Measurements from ENCODE around the gene TAAR6.
"Not testable (repeated sequence)": the region's sequence is repeated elsewhere in the genome, so short reads cannot be mapped to it uniquely, and the experiment has no call there.

Gene TAAR6, protein sequence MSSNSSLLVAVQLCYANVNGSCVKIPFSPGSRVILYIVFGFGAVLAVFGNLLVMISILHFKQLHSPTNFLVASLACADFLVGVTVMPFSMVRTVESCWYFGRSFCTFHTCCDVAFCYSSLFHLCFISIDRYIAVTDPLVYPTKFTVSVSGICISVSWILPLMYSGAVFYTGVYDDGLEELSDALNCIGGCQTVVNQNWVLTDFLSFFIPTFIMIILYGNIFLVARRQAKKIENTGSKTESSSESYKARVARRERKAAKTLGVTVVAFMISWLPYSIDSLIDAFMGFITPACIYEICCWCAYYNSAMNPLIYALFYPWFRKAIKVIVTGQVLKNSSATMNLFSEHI

DNA sequence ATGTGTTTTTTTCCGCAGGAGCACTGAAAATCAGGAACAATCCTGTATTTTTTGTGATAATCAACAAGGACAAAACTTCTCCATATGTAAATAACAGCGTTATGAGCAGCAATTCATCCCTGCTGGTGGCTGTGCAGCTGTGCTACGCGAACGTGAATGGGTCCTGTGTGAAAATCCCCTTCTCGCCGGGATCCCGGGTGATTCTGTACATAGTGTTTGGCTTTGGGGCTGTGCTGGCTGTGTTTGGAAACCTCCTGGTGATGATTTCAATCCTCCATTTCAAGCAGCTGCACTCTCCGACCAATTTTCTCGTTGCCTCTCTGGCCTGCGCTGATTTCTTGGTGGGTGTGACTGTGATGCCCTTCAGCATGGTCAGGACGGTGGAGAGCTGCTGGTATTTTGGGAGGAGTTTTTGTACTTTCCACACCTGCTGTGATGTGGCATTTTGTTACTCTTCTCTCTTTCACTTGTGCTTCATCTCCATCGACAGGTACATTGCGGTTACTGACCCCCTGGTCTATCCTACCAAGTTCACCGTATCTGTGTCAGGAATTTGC lies at the start of gene TAAR6:
TSS of gene TAAR6 (plus strand) at position 102 of the 557 bp plus-strand sequence. CDS start at position 102, 0 bp downstream.
- no peak for DNase-seq

DNA sequence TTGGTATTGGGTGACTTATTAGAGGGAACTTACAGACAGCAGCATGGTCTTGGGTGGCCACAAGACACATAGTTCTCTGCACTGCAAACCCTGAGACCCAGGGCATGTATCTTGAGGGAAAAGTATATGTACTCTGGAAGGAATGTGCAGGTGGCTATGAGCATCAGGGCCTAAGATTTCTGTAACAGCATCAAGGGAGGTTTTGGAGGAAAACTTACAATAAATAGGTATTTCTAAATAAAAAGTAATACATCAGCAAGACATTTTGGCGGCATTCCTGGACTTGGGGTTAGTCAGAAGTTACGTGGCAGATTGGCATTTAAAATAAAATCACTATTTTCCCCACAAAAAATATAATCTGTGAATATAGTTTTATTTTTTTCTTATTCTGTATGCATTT lies 49.2 kb upstream of the TAAR6 start:
- DNase-seq = no peak

DNA sequence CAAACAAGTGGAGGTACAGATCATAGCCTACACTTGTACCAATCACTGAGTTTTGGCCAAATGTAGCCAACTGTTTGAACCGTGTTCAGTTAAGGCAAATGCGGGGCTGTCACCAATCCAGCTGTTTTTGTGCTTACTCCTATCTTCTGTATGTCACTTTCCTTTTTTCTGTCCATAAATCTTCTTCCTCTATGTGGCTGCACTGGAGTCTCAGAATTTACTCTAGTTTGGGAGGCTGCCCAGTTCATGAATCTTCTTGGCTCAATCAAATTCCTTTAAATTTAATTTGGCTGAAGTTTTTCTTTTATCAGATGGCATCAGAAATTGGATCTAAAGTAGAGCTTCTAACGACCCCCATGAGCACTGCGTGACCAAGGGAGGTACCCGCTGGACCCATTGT lies 45.5 kb upstream of the TAAR6 start:
- no peak for DNase-seq

DNA sequence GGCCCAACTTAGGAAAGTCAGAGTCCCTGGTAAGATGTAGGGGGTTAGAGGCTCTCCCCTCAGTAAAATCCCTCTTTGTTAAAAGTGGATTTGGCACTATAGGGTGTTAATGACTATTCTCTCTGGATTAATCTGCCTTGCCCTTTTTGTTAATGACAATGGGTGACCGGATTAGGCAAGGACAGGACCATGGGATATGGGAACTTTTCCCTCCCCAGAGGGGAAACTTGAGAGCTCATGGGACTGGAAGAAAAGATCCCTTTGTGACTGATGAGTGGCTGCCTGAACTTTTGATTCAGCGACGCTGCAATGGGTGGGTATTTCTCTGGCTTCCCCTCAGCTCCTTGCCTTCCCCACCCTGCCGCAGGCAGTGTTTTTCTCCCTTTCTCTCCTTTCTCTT lies 44.3 kb upstream of the TAAR6 start:
- DNase-seq = no peak

DNA sequence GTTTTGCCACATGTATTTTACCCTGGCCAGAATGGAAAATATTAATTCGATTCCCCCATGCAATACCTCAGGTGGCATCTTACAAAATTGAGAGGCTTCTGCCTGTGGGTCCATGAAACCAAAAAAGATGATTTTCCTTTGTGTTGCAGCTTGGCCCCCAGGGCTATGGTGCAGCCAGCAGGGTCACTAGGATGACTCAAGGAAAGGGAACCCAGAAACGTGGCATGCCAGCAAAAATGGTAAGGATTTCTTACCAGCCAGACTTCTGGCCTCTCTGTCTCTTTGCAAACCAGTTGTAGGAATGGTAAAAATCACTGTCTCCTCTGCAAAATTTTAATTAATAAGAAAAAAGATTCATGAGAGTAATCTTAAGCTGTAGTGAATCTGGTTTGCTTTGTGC lies 43.7 kb upstream of the TAAR6 start:
- DNase-seq = no peak

DNA sequence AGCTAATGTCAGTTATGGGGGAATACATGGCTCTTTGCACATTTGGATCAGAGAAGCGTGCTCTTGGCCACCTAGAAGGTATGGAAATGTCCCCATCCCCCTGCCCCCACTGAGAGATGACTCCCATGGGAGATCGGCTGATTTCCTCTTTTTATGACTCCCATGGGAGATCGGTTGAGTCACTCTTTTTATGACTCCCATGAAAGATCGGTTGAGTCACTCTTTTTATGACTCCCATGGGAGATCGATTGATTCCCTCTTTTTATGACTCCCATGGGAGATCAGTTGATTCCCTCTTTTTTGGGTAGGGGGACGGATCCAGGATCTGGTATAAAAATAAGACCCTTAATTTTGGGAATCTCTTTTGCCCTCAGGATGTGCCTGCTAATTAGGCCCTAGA lies 42.3 kb upstream of the TAAR6 start:
- DNase-seq = no peak

DNA sequence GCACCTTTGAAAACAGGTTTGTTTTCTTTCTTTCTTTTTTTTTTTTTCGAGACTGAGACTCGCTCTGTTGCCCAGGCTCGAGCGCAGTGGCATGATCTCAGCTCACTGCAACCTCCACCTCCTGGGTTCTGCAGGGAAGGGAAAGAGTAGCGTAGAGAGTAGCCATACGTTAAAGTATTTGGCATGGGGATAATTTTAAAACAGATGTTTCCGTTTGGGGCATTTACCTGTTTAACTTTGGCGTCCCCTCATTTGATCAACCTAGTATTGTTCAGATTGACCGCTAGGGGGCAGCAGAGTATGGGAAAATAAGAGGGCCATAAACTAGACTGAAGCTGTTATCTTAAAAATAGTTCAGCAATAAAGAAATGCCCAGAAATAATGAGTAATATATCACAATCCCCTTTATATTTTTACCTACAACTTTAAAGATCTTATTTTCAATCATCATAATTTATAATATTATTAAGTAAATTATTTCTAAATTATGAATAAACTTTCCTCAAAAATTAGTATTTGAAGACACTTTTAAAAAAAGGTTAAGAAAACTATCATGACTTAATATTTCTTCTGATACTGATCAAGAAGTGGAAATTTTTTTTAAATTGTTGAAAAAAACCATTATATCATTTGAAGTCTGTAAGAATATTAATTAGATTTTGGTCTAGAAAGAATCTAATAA lies 39.7 kb upstream of the TAAR6 start:
- DNase-seq = peak; percentile 60 to 70

DNA sequence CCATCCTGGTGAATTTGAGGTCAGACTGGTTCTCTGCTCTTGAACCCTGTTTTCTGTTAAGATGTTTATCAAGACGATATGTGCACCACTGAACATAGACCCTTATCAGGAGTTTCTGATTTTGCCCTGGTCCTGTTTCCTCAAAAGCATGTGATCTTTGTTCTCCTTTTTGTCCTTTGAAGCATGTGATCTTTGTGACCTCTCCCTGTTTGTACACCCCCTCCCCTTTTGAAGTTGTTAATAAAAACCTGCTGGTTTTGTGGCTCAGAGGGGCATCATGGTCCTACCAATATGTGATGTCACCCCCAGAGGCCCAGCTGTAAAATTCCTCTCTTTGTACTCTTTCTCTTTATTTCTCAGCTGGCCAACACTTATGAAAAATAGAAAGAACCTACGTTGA lies 35.6 kb upstream of the TAAR6 start:
- DNase-seq = not testable (repeated sequence)

DNA sequence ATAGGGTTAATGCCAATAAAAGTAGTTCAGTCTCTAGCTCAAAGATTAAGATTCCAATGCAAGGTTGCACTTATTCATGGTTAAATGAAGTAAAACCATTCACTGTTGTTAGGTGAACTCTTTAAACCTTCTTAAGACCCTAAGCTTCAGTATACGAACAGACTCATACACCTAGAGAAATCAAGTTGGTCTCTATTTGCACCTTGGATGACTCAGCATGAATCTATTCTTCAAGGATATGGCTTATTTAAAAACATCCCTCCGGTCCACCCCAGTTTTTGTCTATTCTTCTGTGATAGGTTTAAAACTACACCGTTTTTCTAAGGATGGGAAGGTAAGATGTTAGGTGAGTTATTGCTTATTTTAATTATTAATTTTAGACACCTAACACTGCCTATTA lies 33.0 kb upstream of the TAAR6 start:
- DNase-seq = no peak

DNA sequence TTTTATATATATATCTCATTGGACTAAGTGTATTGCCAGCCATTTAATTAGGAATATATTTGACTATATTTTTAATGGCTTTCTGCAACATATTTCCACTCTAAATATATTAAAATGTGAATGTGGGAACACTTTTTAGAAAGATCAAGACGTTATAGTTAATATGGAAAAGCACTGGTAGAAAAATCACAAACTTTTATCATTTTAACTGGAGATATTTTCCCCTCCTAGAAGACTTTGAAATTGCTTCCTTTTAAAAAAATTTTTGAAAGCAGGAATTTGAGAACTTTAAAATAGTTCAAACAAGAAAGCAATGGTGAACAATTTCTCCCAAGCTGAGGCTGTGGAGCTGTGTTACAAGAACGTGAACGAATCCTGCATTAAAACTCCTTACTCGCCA lies 32.1 kb upstream of the TAAR6 start, which contains the start of gene TAAR9:
TSS of gene TAAR9 (plus strand) at position 301 of the 400 bp plus-strand sequence. CDS start at position 314, 13 bp downstream.
- no peak for DNase-seq

DNA sequence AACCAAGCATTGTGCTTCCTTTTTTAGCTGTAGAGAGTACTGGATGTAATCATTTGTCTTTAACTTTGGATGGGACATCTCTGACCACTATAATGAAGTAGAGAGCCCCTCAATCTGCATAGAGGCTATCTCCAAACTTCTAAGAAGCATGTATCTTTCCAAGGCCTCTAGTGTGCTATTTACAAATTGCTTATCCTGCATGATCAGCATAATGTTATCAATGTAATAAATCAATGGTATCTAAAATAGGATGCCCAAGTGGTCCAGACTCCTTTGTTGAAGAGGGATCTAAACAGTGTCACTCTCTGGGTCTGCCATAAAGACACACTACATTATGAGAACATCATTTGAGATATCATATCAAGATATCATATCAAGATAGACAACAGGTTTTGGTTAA lies 25.3 kb upstream of the TAAR6 start:
- no peak for DNase-seq

DNA sequence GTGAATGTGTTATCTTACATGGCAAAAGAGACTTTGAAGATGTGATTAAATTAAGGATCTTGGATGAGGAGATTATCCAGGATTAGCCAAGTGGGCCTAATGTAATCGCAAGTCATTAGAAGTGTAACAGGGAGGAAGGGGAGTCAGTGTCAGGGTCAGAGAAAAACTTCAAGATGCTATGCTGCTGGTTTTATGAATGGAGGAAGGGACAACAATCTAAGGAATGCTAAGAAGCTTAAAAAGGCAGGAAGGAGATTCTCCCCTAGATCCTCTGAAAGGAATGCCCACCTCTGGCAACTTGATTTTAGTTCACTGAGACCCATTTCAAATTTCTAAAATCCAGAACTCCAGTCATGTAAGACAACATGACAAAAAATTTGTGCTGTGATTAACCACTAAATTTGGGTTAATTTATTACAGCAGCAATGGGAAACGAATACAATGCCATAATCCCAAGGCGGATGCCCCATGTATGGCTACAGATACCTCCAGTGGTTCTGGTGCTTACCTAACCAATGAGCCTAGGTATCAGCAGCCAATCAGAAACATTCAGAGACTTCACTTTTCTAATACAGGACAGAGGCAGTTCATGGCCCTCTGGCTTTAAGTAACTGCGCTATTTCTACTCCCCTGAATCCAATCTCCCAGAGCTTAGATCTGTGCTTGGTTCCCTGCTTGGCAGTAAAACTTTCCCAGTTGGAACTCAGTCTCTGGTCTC lies 21.2 kb upstream of the TAAR6 start:
- no peak for DNase-seq

DNA sequence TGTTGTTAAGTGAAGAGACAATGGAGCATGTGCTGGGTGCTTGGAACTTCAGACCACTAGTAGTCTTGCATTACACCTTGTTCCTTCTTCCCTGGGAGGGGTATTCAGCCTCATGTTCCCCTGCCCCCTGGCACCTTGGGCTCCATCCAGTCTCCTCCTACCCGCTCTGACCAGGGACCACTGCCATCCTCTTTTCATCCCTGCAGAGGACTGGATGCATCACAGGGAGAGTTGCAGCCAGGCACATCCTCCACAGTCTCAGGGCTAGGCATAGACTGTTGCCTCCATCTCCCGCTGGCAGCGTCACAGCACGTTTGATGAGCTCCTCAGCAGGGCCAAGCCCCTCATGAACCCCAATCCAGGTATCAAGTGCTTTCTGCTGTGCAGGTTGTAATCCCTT lies 18.9 kb upstream of the TAAR6 start:
- DNase-seq = no peak

DNA sequence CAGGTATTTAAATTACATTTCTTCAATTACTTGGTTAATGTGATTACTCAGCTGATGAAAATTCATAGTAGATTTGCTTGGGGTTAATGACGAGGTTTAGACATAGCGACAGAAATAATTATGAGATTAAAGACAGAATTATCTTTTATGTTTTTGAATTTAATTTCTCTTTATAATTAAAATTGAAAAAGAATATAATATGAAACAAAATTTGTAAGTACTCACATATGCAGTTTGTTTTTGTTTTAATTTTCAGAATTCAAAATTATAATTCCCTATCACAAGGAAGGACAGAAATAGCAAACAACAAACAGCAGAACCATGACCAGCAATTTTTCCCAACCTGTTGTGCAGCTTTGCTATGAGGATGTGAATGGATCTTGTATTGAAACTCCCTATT lies 17.8 kb upstream of the TAAR6 start, which contains the start of gene TAAR8:
TSS of gene TAAR8 (plus strand) at position 301 of the 400 bp plus-strand sequence. CDS start at position 322, 21 bp downstream.
- DNase-seq = no peak

DNA sequence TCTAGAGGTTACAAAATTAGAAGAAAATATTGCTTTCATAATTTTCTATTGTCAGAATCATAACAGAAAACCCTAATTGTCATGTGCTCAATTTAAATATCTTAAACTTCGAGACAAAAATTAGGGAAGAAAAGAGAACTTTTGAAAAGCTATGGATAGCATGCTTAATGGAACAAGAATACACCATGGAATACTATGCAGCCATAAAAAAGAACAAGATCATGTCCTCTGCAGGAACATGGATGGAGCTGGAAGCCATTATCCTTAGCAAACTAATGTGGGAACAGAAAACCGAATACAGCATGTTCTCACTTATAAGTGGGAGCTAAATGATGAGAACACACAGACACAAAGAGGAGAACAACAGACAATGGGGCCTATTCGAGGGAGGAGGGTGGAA lies 10.0 kb upstream of the TAAR6 start:
- DNase-seq = not testable (repeated sequence)

DNA sequence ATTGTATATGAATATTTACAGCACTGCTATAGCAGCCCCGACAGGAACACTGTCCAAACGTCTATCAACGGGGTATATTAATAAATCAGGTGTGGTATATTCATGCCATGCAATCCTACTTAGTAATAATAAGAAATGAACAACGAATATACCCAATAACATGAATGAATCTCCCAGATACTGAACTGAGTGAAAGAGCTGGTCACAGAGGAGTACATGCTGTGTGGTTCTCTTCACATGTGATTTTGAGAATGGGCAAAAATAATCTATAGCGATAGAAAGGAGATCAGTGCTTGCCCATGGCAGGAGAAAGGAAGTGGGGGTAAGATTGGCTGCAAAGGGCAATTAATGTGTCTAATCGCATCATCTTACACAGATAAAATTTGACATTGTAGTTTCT lies 3.7 kb upstream of the TAAR6 start:
- DNase-seq = no peak

DNA sequence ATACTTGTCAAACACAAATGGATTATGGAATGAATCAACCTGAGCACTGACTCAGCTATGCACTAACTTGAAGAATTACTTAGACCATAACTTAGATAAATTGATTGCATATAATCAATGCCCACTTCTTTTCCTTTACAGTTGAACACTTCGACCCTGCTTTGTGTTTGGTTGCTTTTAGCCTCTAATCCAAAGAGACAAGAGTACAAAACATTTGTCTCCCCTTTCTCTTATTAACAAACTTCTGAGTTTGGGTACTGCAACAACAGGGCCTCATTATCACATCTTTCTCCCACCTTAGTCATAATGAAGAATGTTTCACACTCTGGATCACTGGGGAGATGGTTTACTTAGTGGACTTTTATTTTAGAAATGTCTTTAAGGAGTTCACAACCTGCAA lies 2.6 kb upstream of the TAAR6 start:
- no peak for DNase-seq

DNA sequence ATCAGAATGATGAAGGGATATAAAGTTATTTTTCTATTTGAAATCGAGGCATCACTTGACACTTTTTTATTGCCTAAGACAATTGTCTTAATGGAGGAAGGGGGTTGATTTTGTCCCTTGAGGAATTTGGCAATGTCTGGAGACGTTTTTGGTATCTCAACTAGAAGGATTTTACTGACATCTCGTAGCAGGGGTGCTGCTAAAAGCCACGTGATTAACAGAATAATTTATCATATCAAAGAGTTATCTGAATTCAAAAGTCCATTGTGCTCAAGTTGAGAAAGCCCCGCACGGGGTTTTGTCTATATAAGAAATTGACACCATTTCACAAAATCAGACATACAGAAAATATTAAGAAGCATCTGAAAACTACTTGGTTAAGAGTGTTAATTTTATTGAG lies 1.5 kb upstream of the TAAR6 start:
- DNase-seq = no peak

DNA sequence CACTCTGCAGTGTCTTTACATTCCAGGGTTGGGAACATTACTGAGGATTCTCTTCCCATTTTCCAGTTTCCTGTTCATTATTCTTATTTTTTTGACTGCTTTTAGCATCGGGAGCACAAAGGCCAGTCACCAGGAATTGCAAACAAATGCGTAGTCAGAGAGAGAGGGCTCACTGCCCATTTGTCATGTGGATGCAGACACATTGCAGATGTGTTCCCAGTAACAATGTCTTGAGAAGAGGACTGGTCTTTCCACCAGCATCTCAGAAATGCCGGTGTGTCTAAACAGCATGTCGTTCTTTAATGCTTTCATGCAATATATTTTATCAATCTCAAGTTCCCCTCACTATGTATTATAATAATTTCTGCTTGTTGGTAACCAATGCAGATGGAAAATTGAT lies 952 bp upstream of the TAAR6 start:
- DNase-seq = no peak

DNA sequence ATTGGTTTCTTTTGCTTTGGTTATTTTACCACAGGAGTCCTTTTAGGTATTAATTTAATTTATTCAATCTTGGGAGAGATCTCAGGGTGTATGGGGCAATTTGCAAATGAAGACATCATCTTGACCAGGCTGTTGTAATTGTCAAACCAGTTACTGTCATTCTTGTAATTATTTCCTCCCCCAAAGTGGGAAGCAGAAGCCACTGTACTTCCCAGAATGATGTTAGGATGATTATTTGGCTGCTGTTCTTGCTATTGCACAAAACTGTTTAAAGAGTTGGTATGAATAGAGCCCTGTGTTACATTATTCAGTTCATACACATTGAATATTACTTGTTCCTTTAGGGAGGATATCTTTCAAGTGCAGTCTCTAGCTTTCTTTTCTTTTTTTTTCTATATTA lies 1.7 kb downstream of the TAAR6 start:
- no peak for DNase-seq

DNA sequence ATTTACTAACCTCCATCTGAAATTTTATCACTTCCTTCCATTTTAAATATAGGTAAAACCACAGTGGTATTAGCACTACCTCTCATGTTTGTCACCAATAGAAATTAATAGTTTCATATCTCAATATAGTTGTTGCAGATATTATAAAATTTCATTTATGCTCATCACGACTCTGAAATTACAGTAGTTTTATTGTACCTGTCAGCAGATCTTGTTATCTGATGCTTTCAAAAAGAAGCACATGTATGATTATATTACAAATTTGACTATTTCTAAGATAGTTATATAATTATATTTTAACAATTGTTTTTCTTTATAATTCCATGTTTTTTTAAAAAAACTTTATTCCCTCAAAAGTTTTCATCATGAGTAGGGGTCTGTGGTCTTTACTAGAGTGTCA lies 14.6 kb downstream of the TAAR6 start:
- DNase-seq = no peak

DNA sequence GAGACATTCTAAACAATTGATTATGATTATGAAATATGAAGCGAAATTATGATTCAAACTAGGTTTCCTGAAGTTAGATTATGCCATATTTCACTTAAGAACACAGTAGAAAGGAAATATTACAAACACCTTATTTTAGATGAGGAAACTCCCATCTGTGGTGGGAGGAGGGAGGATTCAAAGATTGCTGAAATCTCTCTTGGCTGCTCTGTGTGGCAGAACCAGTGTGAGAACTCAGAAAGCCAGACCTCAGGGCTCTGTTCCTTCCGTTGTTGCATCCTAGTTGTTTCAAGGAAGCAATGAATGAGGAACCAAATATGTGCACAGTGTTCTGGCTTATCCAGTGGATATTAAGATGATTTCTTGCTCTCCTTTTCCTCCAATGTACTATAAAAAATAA lies 17.3 kb downstream of the TAAR6 start:
- DNase-seq = no peak

DNA sequence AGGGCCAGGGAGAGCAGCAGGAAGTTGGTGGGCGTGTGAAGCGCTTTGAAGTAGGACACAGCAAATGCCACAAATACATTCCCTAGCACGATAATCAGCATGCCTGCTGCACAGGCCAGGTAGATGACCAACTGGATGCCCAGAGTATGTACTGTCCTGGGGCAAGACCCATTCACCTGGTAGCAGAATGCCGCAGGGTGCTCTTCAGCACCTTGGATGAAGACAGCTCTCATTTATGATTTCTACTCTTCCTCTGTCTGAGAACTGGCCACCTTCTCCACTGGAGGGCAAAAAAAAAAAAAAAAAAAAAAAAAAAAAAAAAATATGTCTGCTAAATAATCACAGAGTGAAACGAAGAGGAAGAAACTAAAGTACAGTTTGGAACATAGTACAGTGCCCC lies 19.3 kb downstream of the TAAR6 start, which contains the start of gene TAAR5:
TSS of gene TAAR5 (minus strand) at position 288 of the 400 bp plus-strand sequence. CDS start at position 233, 55 bp downstream.
- no peak for DNase-seq
